ENCODE measurements around the gene DZANK1. TPM values are rescaled to one million over a fixed set of nuclear protein-coding genes. Genes with fewer than 3 reads are reported as not detected.
"Not testable (repeated sequence)": the region's sequence is repeated elsewhere in the genome, so short reads cannot be mapped to it uniquely, and the experiment has no call there.

Gene DZANK1
- polyA plus RNA-seq, 6 donors from 2014 or later = 0.65 to 1.7 (median 1.1) TPM

- H3K27ac Mint-ChIP-seq = peak overlapping the region in 1 of 6 donors; percentile 66
- H3K36me3 Mint-ChIP-seq = peaks cover 0 to 5% of the 10 kb centered on the region in 2 donors
- DNase-seq = no peak
- H3K9me3 Mint-ChIP-seq = no peaks in the 10 kb centered on the region
- no peak overlapping the region for H3K4me3 Mint-ChIP-seq
- ATAC-seq (ENCODE audit: low read depth in 2 of 2) = no peak
- no peaks in the 10 kb centered on the region for H3K4me1 Mint-ChIP-seq
- no peaks in the 10 kb centered on the region for H3K27me3 Mint-ChIP-seq
Observed at GRCh38 chr20:18428490-18429173, 38.2 kb downstream of the DZANK1 start.

GRCh38 chr20:18427214-18427613 is 39.6 kb downstream of the DZANK1 start:
- H3K27me3 Mint-ChIP-seq = no peaks in the 10 kb centered on the region
- H3K9me3 Mint-ChIP-seq = no peaks in the 10 kb centered on the region
- no peaks in the 10 kb centered on the region for H3K4me1 Mint-ChIP-seq
- no peak overlapping the region for H3K4me3 Mint-ChIP-seq
- DNase-seq (no peak), ATAC-seq (ENCODE audit: low read depth in 2 of 2) (no peak)
- H3K27ac Mint-ChIP-seq = no peak overlapping the region
- peaks cover 0 to 5% of the 10 kb centered on the region in 2 donors for H3K36me3 Mint-ChIP-seq

GRCh38 chr20:18421608-18422007 is 45.2 kb downstream of the DZANK1 start:
- Mint-ChIP-seq H3K4me3 (no peak overlapping the region), H3K4me1 (no peaks in the 10 kb centered on the region), H3K27me3 (no peaks in the 10 kb centered on the region), H3K9me3 (no peaks in the 10 kb centered on the region), H3K27ac (no peak overlapping the region), H3K36me3 (peaks cover 0 to 1% of the 10 kb centered on the region in 2 donors)
- ATAC-seq (ENCODE audit: low read depth in 2 of 2) (no peak), DNase-seq (no peak)

GRCh38 chr20:18416486-18416885 is 50.3 kb downstream of the DZANK1 start:
- no peaks in the 10 kb centered on the region for H3K27me3 Mint-ChIP-seq
- ATAC-seq (ENCODE audit: low read depth in 2 of 2) (no peak), DNase-seq (no peak)
- no peak overlapping the region for H3K4me3 Mint-ChIP-seq
- no peaks in the 10 kb centered on the region for H3K36me3 Mint-ChIP-seq
- H3K27ac Mint-ChIP-seq = no peak overlapping the region
- H3K9me3 Mint-ChIP-seq = no peaks in the 10 kb centered on the region
- H3K4me1 Mint-ChIP-seq = peaks cover 8 to 12% (median 9%) of the 10 kb centered on the region in 3 donors

GRCh38 chr20:18414140-18414539 is 52.7 kb downstream of the DZANK1 start:
- ATAC-seq (ENCODE audit: low read depth in 2 of 2) (no peak), DNase-seq (no peak)
- H3K27me3 Mint-ChIP-seq = no peaks in the 10 kb centered on the region
- no peaks in the 10 kb centered on the region for H3K36me3 Mint-ChIP-seq
- H3K4me3 Mint-ChIP-seq = no peak overlapping the region
- H3K4me1 Mint-ChIP-seq = peaks cover 8 to 12% (median 9%) of the 10 kb centered on the region in 3 donors
- H3K9me3 Mint-ChIP-seq = no peaks in the 10 kb centered on the region
- peak overlapping the region in 2 of 6 donors; percentile 26 to 29 for H3K27ac Mint-ChIP-seq

GRCh38 chr20:18412221-18412901 is 54.5 kb downstream of the DZANK1 start:
- ATAC-seq (ENCODE audit: low read depth in 2 of 2) = peak; percentile 26 to 33

GRCh38 chr20:18405826-18406225 is 61.0 kb downstream of the DZANK1 start:
- ATAC-seq (ENCODE audit: low read depth in 2 of 2) = no peak
- Mint-ChIP-seq H3K27me3 (no peaks in the 10 kb centered on the region), H3K36me3 (peaks cover 28 to 29% of the 10 kb centered on the region in 2 donors), H3K4me3 (no peak overlapping the region), H3K9me3 (peaks cover 0 to 10% (median 2%) of the 10 kb centered on the region in 7 donors), H3K27ac (no peak overlapping the region), H3K4me1 (no peaks in the 10 kb centered on the region)
- no peak for DNase-seq

More at GRCh38 chr20:18412221-18412901, 54.5 kb downstream of the DZANK1 start:
- Mint-ChIP-seq H3K4me3 (peak overlapping the region in 5 of 8 donors; percentile 22 to 65 (median 31)), H3K9me3 (no peaks in the 10 kb centered on the region), H3K27me3 (no peaks in the 10 kb centered on the region), H3K27ac (peak overlapping the region; percentile 89 to 97 (median 94)), H3K36me3 (no peaks in the 10 kb centered on the region), H3K4me1 (peaks cover 8 to 12% (median 9%) of the 10 kb centered on the region in 3 donors)
- DNase-seq = peak; percentile 14

GRCh38 chr20:18404172-18404571 is 62.7 kb downstream of the DZANK1 start:
- H3K4me1 Mint-ChIP-seq = no peaks in the 10 kb centered on the region
- H3K36me3 Mint-ChIP-seq = peaks cover 29 to 42% of the 10 kb centered on the region in 2 donors
- ATAC-seq (ENCODE audit: low read depth in 2 of 2) (no peak), DNase-seq (no peak)
- H3K27me3 Mint-ChIP-seq = no peaks in the 10 kb centered on the region
- peaks cover 0 to 10% (median 2%) of the 10 kb centered on the region in 7 donors for H3K9me3 Mint-ChIP-seq
- no peak overlapping the region for H3K27ac Mint-ChIP-seq
- no peak overlapping the region for H3K4me3 Mint-ChIP-seq

GRCh38 chr20:18403269-18403668 is 63.6 kb downstream of the DZANK1 start:
- Mint-ChIP-seq H3K4me1 (no peaks in the 10 kb centered on the region), H3K9me3 (peaks cover 0 to 10% (median 2%) of the 10 kb centered on the region in 7 donors), H3K4me3 (no peak overlapping the region), H3K36me3 (peaks cover 29 to 44% of the 10 kb centered on the region in 2 donors), H3K27ac (no peak overlapping the region), H3K27me3 (no peaks in the 10 kb centered on the region)
- no peak for ATAC-seq (ENCODE audit: low read depth in 2 of 2)
- DNase-seq = no peak

GRCh38 chr20:18401305-18401704 is 65.5 kb downstream of the DZANK1 start:
- no peak for DNase-seq
- peak overlapping the region in 1 of 8 donors; percentile 35 for H3K4me3 Mint-ChIP-seq
- no peaks in the 10 kb centered on the region for H3K4me1 Mint-ChIP-seq
- ATAC-seq (ENCODE audit: low read depth in 2 of 2) = no peak
- peaks cover 0 to 10% (median 2%) of the 10 kb centered on the region in 7 donors for H3K9me3 Mint-ChIP-seq
- no peaks in the 10 kb centered on the region for H3K27me3 Mint-ChIP-seq
- no peak overlapping the region for H3K27ac Mint-ChIP-seq
- H3K36me3 Mint-ChIP-seq = peaks cover 29 to 48% of the 10 kb centered on the region in 2 donors

- ATAC-seq (ENCODE audit: low read depth in 2 of 2) (no peak), DNase-seq (no peak)
- peaks cover 26 to 44% of the 10 kb centered on the region in 2 donors for H3K36me3 Mint-ChIP-seq
- peaks cover 0 to 10% (median 2%) of the 10 kb centered on the region in 7 donors for H3K9me3 Mint-ChIP-seq
- H3K27me3 Mint-ChIP-seq = no peaks in the 10 kb centered on the region
- H3K4me1 Mint-ChIP-seq = peaks cover 0 to 3% (median 2%) of the 10 kb centered on the region in 3 donors
- H3K27ac Mint-ChIP-seq = no peak overlapping the region
- no peak overlapping the region for H3K4me3 Mint-ChIP-seq
Observed at GRCh38 chr20:18400460-18400859, 66.4 kb downstream of the DZANK1 start.

- H3K9me3 Mint-ChIP-seq; H3K27ac Mint-ChIP-seq; H3K4me1 Mint-ChIP-seq; DNase-seq; H3K27me3 Mint-ChIP-seq; ATAC-seq (ENCODE audit: low read depth in 2 of 2); H3K4me3 Mint-ChIP-seq: not testable (repeated sequence)
- peaks cover 12 to 34% of the 10 kb centered on the region in 2 donors for H3K36me3 Mint-ChIP-seq
Observed at GRCh38 chr20:18398713-18399112, 68.1 kb downstream of the DZANK1 start.

GRCh38 chr20:18397030-18397429 is 69.8 kb downstream of the DZANK1 start:
- H3K4me1 Mint-ChIP-seq = peaks cover 0 to 4% (median 3%) of the 10 kb centered on the region in 3 donors
- H3K9me3 Mint-ChIP-seq = peaks cover 0 to 1% (median 0%) of the 10 kb centered on the region in 7 donors
- H3K27me3 Mint-ChIP-seq = no peaks in the 10 kb centered on the region
- no peak for ATAC-seq (ENCODE audit: low read depth in 2 of 2)
- H3K4me3 Mint-ChIP-seq = no peak overlapping the region
- no peak for DNase-seq
- peaks cover 6 to 29% of the 10 kb centered on the region in 2 donors for H3K36me3 Mint-ChIP-seq
- no peak overlapping the region for H3K27ac Mint-ChIP-seq

- no peak for ATAC-seq (ENCODE audit: low read depth in 2 of 2)
- Mint-ChIP-seq H3K27ac (peak overlapping the region in 3 of 6 donors; percentile 17 to 51 (median 29)), H3K9me3 (no peaks in the 10 kb centered on the region), H3K4me3 (no peak overlapping the region), H3K27me3 (no peaks in the 10 kb centered on the region), H3K36me3 (peaks cover 0 to 19% of the 10 kb centered on the region in 2 donors), H3K4me1 (peaks cover 0 to 4% (median 3%) of the 10 kb centered on the region in 3 donors)
- DNase-seq = no peak
Observed at GRCh38 chr20:18395544-18395943, 71.3 kb downstream of the DZANK1 start.
